ENCODE data around the gene NEK6.

The NEK6 gene

DNA sequence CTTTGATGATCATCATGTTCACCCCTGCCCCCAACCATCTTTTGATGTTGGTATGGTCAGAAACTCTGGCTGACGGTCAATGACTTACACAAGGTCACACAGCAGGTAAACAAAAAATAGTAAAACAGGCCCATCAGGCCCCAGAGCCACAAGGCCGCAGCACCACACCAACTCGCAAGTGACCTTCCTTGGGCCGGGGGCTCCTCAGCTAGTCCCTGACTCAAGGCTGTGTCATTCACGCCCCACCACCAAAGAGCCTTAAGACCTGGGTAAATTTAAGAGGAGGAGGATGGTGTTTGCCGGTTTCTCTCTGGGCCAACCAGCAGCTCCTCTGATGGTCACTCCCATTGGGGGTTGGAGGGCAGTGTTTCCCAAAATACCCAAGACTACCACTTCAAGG lies 101.7 kb downstream of the NEK6 start:
- Histone ChIP-seq H3K4me3 (ENCODE audit: low read depth in 1 of 2, low read length in 1 of 2) (no peak overlapping the region), H3K4me1 (ENCODE audit: control insufficient read depth in 1 of 2, insufficient read depth in 1 of 2, low read depth in 1 of 2, low read length in 1 of 2) (peaks cover 9 to 15% of the 10 kb centered on the region in 2 experiments), H3K27ac (no peak overlapping the region), H3K36me3 (peaks cover 86% of the 10 kb centered on the region), H3K27me3 (no peaks in the 10 kb centered on the region), H3K9me3 (no peaks in the 10 kb centered on the region)
- TF ChIP-seq CTCF (IDR thresholded peaks at IDR 0.05): no peak

DNA sequence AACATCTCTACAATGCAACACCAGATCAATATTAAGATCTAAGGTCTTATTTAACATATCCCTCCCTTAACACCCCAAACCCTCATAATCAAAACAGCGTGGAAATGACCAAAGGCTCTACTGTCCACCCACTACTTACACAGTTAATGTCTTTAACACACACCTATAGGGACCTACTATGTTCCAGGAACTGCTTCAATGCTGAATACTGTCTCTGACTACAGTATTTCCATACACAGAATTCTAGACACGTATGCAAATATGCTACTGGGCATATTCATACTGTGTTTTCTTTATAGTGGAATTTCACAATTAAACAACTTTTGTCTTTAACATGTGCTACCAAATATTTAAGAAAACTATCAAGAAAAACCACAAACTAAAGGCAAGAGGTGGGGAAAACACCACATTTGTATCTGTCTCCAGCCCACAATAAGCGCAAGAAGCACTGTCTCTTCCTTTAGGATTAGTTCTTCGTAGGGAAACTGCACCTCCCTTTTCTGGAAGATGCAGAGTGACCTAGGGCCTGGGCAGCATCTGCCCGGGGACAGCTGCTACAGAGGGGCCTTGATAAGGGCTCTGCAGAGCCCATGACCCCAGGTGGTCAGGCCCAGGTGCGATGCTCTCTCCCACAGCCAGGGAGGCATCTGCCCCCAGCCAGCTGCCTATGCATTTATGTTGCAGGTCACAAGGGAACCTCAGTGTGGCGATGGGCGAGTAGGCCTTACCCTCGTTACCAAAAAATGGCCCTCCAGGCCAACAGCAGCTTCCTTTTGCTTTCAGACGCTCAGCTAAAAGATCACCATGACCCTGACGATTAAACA lies 102.3 kb downstream of the NEK6 start:
- Histone ChIP-seq H3K4me3 (ENCODE audit: low read depth in 1 of 2, low read length in 1 of 2) (no peak overlapping the region), H3K27ac (no peak overlapping the region), H3K4me1 (ENCODE audit: control insufficient read depth in 1 of 2, insufficient read depth in 1 of 2, low read depth in 1 of 2, low read length in 1 of 2) (peaks cover 9 to 13% of the 10 kb centered on the region in 2 experiments), H3K27me3 (no peaks in the 10 kb centered on the region), H3K9me3 (no peaks in the 10 kb centered on the region), H3K36me3 (peaks cover 80% of the 10 kb centered on the region)
- no peak for TF ChIP-seq CTCF (IDR thresholded peaks at IDR 0.05)

GRCh38 chr9:124361128-124361527 lies 103.4 kb downstream of the NEK6 start:
- H3K27ac ChIP-seq: no peak overlapping the region
- H3K36me3 ChIP-seq: peaks cover 69% of the 10 kb centered on the region
- H3K4me1 ChIP-seq (ENCODE audit: control insufficient read depth in 1 of 2, insufficient read depth in 1 of 2, low read depth in 1 of 2, low read length in 1 of 2): peaks cover 11 to 21% of the 10 kb centered on the region in 2 experiments
- H3K9me3 ChIP-seq: no peaks in the 10 kb centered on the region
- TF ChIP-seq CTCF (IDR thresholded peaks at IDR 0.05): no peak
- H3K27me3 ChIP-seq: no peaks in the 10 kb centered on the region
- no peak overlapping the region for H3K4me3 ChIP-seq (ENCODE audit: low read depth in 1 of 2, low read length in 1 of 2)

DNA sequence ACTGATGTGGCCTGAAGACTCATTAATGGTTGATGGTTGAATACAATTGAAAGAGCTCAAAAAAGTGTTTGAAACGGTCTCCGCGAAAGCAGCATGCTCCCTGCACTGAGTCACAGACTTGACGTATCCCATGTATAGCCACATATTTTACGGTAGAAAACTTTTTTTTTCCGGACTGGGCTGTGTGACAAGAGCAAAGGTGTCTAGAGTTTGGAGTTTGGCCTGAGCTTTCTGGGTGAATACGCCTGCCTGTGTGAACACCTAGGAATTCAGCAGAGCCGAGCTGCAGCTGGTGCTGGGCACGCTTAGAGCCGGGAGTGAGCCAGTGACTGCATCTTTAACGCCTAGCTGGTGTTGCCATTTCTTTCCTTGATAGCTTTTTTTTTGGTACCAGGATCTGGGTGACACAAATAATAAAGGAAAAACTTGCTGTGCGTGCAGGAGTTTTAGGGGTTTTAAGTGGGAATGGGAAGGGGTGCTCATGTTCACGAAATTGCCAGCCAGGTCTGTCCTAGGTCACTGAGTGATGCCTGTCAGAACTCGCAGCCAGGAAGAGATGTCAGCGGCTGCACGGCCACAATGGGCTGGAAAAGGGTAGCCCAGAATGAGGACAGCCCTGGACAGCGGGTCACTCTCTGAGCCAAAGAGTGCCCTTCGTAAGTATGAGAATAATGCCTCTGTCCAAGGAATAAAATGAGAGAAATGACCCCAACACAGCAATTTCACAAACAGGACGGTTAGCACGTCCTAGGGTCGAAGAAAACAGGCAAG lies 105.8 kb downstream of the NEK6 start:
- Histone ChIP-seq H3K27ac (no peak overlapping the region), H3K9me3 (no peaks in the 10 kb centered on the region), H3K4me1 (ENCODE audit: control insufficient read depth in 1 of 2, insufficient read depth in 1 of 2, low read depth in 1 of 2, low read length in 1 of 2) (peaks cover 19 to 37% of the 10 kb centered on the region in 2 experiments), H3K4me3 (ENCODE audit: low read depth in 1 of 2, low read length in 1 of 2) (no peak overlapping the region), H3K27me3 (no peaks in the 10 kb centered on the region), H3K36me3 (peaks cover 45% of the 10 kb centered on the region)
- TF ChIP-seq CTCF (IDR thresholded peaks at IDR 0.05): no peak

DNA sequence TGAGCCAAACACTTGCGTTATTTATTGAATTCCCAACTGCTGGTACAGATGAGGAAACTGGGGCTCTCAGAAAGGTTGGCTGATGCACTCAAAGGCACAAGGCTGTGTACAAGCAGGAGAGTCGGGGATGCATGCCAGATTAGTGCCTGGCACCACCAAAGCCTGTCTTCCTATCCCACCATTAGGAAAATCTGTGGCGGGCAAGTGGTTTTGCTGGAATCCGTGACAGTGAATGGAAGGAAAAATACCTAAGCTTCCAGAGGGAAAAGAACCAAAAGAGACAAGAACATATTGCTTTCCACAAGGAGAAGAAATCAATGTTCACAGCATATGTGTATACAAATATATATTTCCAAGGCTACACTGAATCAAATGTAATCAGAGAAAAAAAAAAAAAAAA lies 106.4 kb downstream of the NEK6 start:
- Histone ChIP-seq H3K9me3 (no peaks in the 10 kb centered on the region), H3K27ac (no peak overlapping the region), H3K4me3 (ENCODE audit: low read depth in 1 of 2, low read length in 1 of 2) (no peak overlapping the region), H3K27me3 (no peaks in the 10 kb centered on the region), H3K4me1 (ENCODE audit: control insufficient read depth in 1 of 2, insufficient read depth in 1 of 2, low read depth in 1 of 2, low read length in 1 of 2) (peaks cover 20 to 43% of the 10 kb centered on the region in 2 experiments), H3K36me3 (peaks cover 39% of the 10 kb centered on the region)
- no peak for TF ChIP-seq CTCF (IDR thresholded peaks at IDR 0.05)

Data from neutrophil (primary cell).